Sigmoid colon (tissue), 7 donors: ENCODE results near the gene CCDC159. TPM values are rescaled to one million over a fixed set of nuclear protein-coding genes. Genes with fewer than 3 reads are reported as not detected.

Experiments
- DNase-seq: peaks from one replicate; pipeline ENCODE4 v3.0.0-alpha.2; 2019
- H3K27ac ChIP-seq, 4 donors: fragments of 200-600 bp; sonication (generic); one replicate each; pipeline ENCODE4 v1.5.1; 2016 to 2019; ENCODE audit warnings: mild to moderate bottlenecking in 1 of 4
- H3K27me3 ChIP-seq, 3 donors: fragments of 200-600 bp; sonication (generic); one replicate each; pipeline ENCODE4 v1.5.1; 2019; ENCODE audit warnings: mild to moderate bottlenecking in 1 of 3
- H3K36me3 ChIP-seq, 4 donors: fragments of 200-600 bp; sonication (generic); one replicate each; pipeline ENCODE4 v1.5.1; 2016 to 2019
- H3K4me1 ChIP-seq, 4 donors: fragments of 200-600 bp; sonication (generic); one replicate each; pipeline ENCODE4 v1.5.1; 2017 to 2019
- H3K4me3 ChIP-seq, 4 donors: fragments of 200-600 bp; sonication (generic); one replicate each; pipeline ENCODE4 v1.5.1; 2017 to 2019; ENCODE audit warnings: mild to moderate bottlenecking in 2 of 4, moderate library complexity in 1 of 4
- H3K9me3 ChIP-seq, 4 donors: fragments of 200-600 bp in 3 of 4; sonication (generic) in 3 of 4; one replicate each; pipeline versions ENCODE4 v1.5.1 to v1.6.1; 2013 to 2019
- EP300 ChIP-seq, 4 donors: sonication (generic); formaldehyde crosslinking; IDR thresholded peaks; one replicate each; pipeline ENCODE4 v1.6.1; 2017; ENCODE audit warnings: antibody characterized with exemption in 4 of 4
- POLR2A ChIP-seq, 2 donors: fragments of 450-650 bp; IDR thresholded peaks; one replicate each; pipeline ENCODE4 v1.6.1; 2016; ENCODE audit warnings: antibody characterized with exemption in 2 of 2, mild to moderate bottlenecking in 2 of 2, moderate library complexity in 2 of 2
- POLR2AphosphoS5 ChIP-seq, 4 donors: sonication (generic); formaldehyde crosslinking; IDR thresholded peaks; one replicate each; pipeline ENCODE4 v1.6.1; 2017; ENCODE audit warnings: antibody characterized with exemption in 4 of 4
- WGBS, 2 donors: extraction: QIAGEN DNeasy Blood & Tissue Kit; methylation state at CpG; one replicate each; pipeline ENCODE4 v1.1.7; 2013; 5-methylcytosine and 5-hydroxymethylcytosine counted together
- intact Hi-C: fragments of 100-400 bp; cut with DNase I; formaldehyde crosslinking; loops from one replicate; pipeline ENCODE4 v1.15.1; 2023
- polyA plus RNA-seq, 3 donors: library from polyadenylated mRNA; stranded (reverse); fragments of 200-250 nt; gene quantifications; one replicate each; pipeline ENCODE4 v1.2.3, GENCODE V29; 2013
- total RNA-seq, 4 donors: library from RNA; depleted of rRNA; stranded (reverse); fragments of >200 nt; gene quantifications; one replicate each; pipeline ENCODE4 v1.1.0, GENCODE V29; 2016
- TF ChIP-seq, protein P1 (sequence below), 4 experiments: fragments of 450-650 bp in 3 of 4; fragments of 200-600 bp in 1 of 4; IDR thresholded peaks; one replicate each; pipeline ENCODE4 v1.5.1; 2016 to 2019; ENCODE audit warnings: antibody characterized with exemption in 4 of 4, mild to moderate bottlenecking in 3 of 4, moderate library complexity in 2 of 4
- donor health status: healthy with polysubstance abuse.
- donor health status: Bipolar disorder and iron deficiency.
- donor health status: healthy.

Gene CCDC159
- total and polyA plus RNA-seq, 7 donors, result 11.6 to 42.4 (median 19.6) TPM

DNA sequence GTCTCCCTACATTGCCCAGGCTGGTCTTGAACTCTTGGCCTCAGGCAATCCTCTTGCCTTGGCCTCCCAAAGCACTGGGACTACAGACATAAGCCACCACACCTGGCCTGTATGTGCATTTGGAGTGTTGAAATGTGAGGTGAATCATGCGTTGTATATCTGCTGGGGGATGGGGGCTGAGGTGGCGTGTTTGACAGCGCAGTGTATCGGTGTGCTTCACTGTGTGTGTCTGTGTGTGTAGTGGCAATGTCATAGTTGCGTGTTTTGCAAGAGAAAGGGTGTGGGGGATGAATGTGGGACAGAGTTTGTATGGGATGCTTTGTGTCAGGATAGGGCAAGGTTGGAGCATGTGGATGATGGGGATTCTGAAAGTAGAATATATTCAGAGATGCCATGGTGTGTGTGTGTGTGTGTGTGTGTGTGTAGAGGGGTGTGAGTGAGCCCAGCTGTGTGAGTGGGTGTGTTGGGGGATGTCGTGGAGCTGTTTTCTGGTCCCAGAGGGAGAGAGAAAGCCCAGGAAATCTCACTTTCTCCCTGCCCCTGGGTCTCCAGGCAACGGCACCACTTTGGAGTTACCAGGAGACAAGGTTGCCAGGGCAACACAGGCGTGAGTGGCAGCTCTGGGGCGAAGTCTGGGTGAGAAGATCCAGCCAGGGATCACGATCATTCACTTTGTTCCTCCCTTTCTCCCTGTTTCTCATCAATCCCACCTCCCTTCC, 27.0 kb downstream of the CCDC159 start:
- TF ChIP-seq, protein P1, sequence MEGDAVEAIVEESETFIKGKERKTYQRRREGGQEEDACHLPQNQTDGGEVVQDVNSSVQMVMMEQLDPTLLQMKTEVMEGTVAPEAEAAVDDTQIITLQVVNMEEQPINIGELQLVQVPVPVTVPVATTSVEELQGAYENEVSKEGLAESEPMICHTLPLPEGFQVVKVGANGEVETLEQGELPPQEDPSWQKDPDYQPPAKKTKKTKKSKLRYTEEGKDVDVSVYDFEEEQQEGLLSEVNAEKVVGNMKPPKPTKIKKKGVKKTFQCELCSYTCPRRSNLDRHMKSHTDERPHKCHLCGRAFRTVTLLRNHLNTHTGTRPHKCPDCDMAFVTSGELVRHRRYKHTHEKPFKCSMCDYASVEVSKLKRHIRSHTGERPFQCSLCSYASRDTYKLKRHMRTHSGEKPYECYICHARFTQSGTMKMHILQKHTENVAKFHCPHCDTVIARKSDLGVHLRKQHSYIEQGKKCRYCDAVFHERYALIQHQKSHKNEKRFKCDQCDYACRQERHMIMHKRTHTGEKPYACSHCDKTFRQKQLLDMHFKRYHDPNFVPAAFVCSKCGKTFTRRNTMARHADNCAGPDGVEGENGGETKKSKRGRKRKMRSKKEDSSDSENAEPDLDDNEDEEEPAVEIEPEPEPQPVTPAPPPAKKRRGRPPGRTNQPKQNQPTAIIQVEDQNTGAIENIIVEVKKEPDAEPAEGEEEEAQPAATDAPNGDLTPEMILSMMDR (IDR thresholded peaks at IDR 0.05), result no peak
- TF ChIP-seq POLR2AphosphoS5 (IDR thresholded peaks at IDR 0.05), result no peak
- TF ChIP-seq EP300 (IDR thresholded peaks at IDR 0.05), result no peak
- no peak for TF ChIP-seq POLR2A (IDR thresholded peaks at IDR 0.05)
- Histone ChIP-seq H3K4me1 (peaks cover 2 to 40% (median 37%) of the 10 kb centered on the region in 4 donors), H3K27me3 (no peaks in the 10 kb centered on the region), H3K36me3 (peaks cover 0 to 4% (median 0%) of the 10 kb centered on the region in 4 donors), H3K27ac (no peak overlapping the region), H3K9me3 (no peaks in the 10 kb centered on the region), H3K4me3 (no peak overlapping the region)
- no peak for DNase-seq
- intact Hi-C loops, result loop anchor here (10.0 kb wide), 2 partner anchors 221 to 239 kb away; partner anchors contain the start of gene ZNF627
- WGBS, 2 donors, result 52 to 58% methylated on average over 10 of the region's 10 CpGs

DNA sequence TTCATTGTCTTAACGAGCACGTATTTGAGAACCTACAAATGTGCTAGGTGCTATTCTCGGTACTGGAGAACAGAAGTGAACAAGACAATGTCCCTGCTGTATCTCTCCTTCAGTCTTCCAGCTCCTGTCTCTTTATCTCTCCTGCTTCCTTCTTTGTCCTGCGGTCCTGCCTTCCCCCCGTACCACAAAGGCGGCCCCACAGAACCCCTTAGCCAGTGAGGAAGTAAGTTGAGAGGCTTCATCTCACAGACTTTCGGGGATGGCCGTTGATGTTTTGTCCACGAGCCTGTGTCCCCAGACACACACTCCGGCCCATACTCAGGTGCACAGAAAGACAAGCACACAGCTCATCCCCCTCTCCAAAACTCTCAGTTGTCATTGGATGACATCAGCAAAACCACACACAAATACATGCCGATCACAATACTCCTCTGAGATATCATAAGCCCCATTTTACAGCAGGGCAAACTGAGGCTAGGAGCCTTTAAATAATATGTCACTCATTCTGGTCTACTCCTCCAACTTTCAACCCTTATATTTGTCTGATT, 27.6 kb downstream of the CCDC159 start:
- Histone ChIP-seq H3K4me3 (peak overlapping the region; percentile 53 to 66 (median 63)), H3K27me3 (no peaks in the 10 kb centered on the region), H3K4me1 (peaks cover 2 to 45% (median 42%) of the 10 kb centered on the region in 4 donors), H3K36me3 (peaks cover 0 to 4% (median 0%) of the 10 kb centered on the region in 4 donors), H3K9me3 (no peaks in the 10 kb centered on the region), H3K27ac (peak overlapping the region; percentile 87 to 95 (median 93))
- intact Hi-C loops, result loop anchor here (2.0 to 10.0 kb wide), 3 partner anchors 29 to 239 kb away; partner anchors contain the start of gene ZNF627
- TF ChIP-seq POLR2A (IDR thresholded peaks at IDR 0.05), result no peak
- TF ChIP-seq, protein P1 (IDR thresholded peaks at IDR 0.05), result peak in 1 of 4 experiments; percentile 4
- 28 to 42% methylated on average over 11 of the region's 11 CpGs for WGBS, 2 donors
- DNase-seq, result no peak

DNA sequence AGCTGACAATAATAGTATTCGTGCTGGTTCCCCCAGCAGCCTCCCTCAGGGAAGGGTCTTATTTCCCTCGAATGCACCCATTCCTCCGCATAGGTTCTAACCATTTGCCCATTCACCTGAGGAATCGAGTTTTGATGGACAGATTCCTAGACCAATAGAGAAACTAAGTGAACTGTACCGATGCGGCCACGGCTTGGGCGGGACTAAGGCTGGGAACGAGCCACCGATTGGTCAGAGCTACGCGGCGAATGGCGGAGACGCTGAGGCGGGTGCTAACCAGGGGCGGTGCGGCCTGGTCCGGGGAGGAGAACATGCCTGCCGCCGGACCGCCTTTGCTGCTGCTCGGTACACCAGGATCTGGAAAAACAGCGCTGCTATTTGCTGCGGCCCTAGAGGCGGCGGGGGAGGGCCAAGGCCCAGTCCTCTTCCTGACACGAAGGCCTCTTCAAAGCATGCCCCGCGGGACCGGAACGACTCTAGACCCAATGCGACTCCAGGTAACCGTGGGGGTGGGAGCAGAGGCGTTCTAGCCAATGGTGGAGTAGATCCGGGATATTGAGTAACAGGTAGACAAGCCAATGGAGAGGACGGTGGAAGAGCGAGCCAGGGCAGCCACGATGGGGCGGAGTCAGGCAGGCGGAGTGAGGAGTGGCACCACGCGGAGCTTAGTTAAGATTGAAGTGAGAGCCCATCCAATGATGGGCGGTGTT, 28.3 kb downstream of the CCDC159 start, which contains the start of gene SWSAP1:
Gene SWSAP1 (plus strand): TSS at position 234 of the 710 bp plus-strand sequence. CDS start 15 bp downstream, at position 249.
- peak within 1 kb of the TSS; percentile 53 to 66 (median 63) for H3K4me3 ChIP-seq
- peak within 1 kb of the TSS; percentile 87 to 95 (median 93) for H3K27ac ChIP-seq
- no peaks in the 10 kb centered on the region for H3K27me3 ChIP-seq
- peak in 3 of 4 donors; percentile 3 to 48 (median 38) for TF ChIP-seq POLR2AphosphoS5 (IDR thresholded peaks at IDR 0.05)
- no peak for TF ChIP-seq EP300 (IDR thresholded peaks at IDR 0.05)
- TF ChIP-seq, protein P1 (IDR thresholded peaks at IDR 0.05), result no peak
- peak; percentile 23 for TF ChIP-seq POLR2A (IDR thresholded peaks at IDR 0.05)
- intact Hi-C loops, result loop anchor here (2.0 to 10.0 kb wide), 3 partner anchors 30 to 240 kb away; partner anchors contain the start of gene ZNF627
- peak; percentile 100 for DNase-seq
- H3K36me3 ChIP-seq, result peaks cover 0 to 4% (median 0%) of the 10 kb centered on the region in 4 donors
- WGBS, 2 donors, result 0% methylated on average over 44 of the region's 44 CpGs
- no peaks in the 10 kb centered on the region for H3K9me3 ChIP-seq
- H3K4me1 ChIP-seq, result peaks cover 2 to 45% (median 42%) of the 10 kb centered on the region in 4 donors

DNA sequence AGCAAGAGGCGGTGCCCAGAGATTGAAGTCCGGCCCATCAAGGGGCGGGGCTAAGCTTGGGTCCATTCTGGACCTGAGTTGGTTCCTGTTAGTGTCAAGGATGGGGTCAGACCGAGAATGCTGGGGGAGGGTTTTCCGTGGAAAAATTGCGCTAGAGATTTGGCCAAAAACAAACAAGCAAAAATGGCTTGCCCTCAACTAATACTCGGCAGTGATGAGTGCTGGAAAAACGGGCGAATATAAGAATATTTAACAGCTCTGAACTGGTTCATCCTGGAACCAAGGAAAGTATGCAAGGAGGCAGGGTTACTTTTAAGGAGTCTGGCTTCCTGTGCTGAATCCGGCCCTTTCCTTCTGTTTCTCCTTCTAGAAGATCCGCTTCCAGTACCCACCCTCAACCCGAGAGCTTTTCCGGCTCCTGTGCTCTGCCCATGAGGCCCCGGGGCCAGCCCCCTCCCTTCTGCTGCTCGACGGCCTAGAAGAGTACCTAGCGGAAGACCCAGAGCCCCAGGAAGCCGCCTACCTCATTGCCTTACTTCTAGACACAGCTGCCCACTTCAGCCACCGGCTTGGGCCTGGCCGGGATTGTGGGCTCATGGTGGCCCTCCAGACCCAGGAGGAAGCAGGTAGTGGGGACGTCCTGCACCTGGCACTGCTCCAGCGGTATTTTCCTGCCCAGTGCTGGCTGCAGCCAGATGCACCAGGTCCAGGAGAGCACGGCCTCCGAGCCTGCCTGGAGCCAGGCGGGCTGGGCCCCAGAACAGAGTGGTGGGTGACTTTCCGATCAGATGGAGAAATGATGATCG, 29.0 kb downstream of the CCDC159 start:
- H3K36me3 ChIP-seq, result peaks cover 0 to 4% (median 0%) of the 10 kb centered on the region in 4 donors
- peak; percentile 84 for DNase-seq
- intact Hi-C loops, result loop anchor here (2.0 to 10.0 kb wide), 3 partner anchors 31 to 241 kb away; partner anchors contain the start of gene ZNF627
- no peak for TF ChIP-seq EP300 (IDR thresholded peaks at IDR 0.05)
- peak; percentile 46 to 81 for TF ChIP-seq POLR2A (IDR thresholded peaks at IDR 0.05)
- TF ChIP-seq, protein P1 (IDR thresholded peaks at IDR 0.05), result no peak
- TF ChIP-seq POLR2AphosphoS5 (IDR thresholded peaks at IDR 0.05), result peak; percentile 79 to 96 (median 82)
- H3K27me3 ChIP-seq, result no peaks in the 10 kb centered on the region
- peak overlapping the region; percentile 37 to 66 (median 59) for H3K4me3 ChIP-seq
- H3K4me1 ChIP-seq, result peaks cover 2 to 51% (median 49%) of the 10 kb centered on the region in 4 donors
- 7 to 8% methylated on average over 27 of the region's 27 CpGs for WGBS, 2 donors
- H3K27ac ChIP-seq, result peak overlapping the region; percentile 87 to 95 (median 93)
- H3K9me3 ChIP-seq, result no peaks in the 10 kb centered on the region
